Gastrocnemius medialis (tissue), 4 donors: Measurements from ENCODE around the gene ZBTB4.
"Not testable (repeated sequence)": the region's sequence is repeated elsewhere in the genome, so short reads cannot be mapped to it uniquely, and the experiment has no call there.

Experiments
- POLR2A ChIP-seq, 2 donors: fragments of 450-650 bp; IDR thresholded peaks; one replicate each; pipeline ENCODE4 v1.6.1; 2017; ENCODE audit warnings: antibody characterized with exemption in 2 of 2, mild to moderate bottlenecking in 2 of 2, moderate library complexity in 2 of 2
- TF ChIP-seq, protein P1 (sequence below), 5 experiments: fragments of 450-650 bp in 3 of 5; fragments of 200-600 bp in 2 of 5; sonication (generic) in 2 of 5; IDR thresholded peaks in 4 of 5; conservative IDR thresholded peaks in 1 of 5; 1 replicate in 4 of 5; 2 replicates in 1 of 5; pipeline ENCODE4 v1.5.1; 2016 to 2019; ENCODE audit warnings: antibody characterized with exemption in 5 of 5, mild to moderate bottlenecking in 3 of 5, moderate library complexity in 3 of 5

GRCh38 chr17:7481842-7482741, 2.7 kb upstream of the ZBTB4 start:
- TF ChIP-seq, protein P1, sequence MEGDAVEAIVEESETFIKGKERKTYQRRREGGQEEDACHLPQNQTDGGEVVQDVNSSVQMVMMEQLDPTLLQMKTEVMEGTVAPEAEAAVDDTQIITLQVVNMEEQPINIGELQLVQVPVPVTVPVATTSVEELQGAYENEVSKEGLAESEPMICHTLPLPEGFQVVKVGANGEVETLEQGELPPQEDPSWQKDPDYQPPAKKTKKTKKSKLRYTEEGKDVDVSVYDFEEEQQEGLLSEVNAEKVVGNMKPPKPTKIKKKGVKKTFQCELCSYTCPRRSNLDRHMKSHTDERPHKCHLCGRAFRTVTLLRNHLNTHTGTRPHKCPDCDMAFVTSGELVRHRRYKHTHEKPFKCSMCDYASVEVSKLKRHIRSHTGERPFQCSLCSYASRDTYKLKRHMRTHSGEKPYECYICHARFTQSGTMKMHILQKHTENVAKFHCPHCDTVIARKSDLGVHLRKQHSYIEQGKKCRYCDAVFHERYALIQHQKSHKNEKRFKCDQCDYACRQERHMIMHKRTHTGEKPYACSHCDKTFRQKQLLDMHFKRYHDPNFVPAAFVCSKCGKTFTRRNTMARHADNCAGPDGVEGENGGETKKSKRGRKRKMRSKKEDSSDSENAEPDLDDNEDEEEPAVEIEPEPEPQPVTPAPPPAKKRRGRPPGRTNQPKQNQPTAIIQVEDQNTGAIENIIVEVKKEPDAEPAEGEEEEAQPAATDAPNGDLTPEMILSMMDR (IDR thresholded peaks at IDR 0.05 in 4 of 5, conservative IDR thresholded peaks at IDR 0.05 in 1 of 5), result not testable (repeated sequence)
- TF ChIP-seq POLR2A (IDR thresholded peaks at IDR 0.05), result not testable (repeated sequence)
